A549 (cell line): Measurements from ENCODE around the gene SLC22A23.

Experiments used
- CTCF ChIP-seq: fragments of >200 bp; sonication (Bioruptor Twin); formaldehyde crosslinking; IDR thresholded peaks from 3 replicates; pipeline ENCODE4 v1.5.1; 2016
- EP300 ChIP-seq, 2 experiments: fragments of >200 bp; sonication (Bioruptor Twin); formaldehyde crosslinking; IDR thresholded peaks; 2 replicates in 1 of 2; 3 replicates in 1 of 2; pipeline ENCODE4 v1.6.1; 2016 to 2017
- HDAC2 ChIP-seq: fragments of 200-600 bp; sonication (generic); IDR thresholded peaks from 2 replicates; pipeline ENCODE4 v1.6.1; 2016
- JUN ChIP-seq, 2 experiments: fragments of >200 bp; sonication (Bioruptor Twin); formaldehyde crosslinking; IDR thresholded peaks; 2 replicates in 1 of 2; 3 replicates in 1 of 2; pipeline ENCODE4 v1.6.1; 2016 to 2017
- MAX ChIP-seq: IDR thresholded peaks from 2 replicates; pipeline ENCODE4 v1.6.1; 2012
- POLR2A ChIP-seq: IDR thresholded peaks from 2 replicates; pipeline ENCODE4 v1.6.1; 2012; ENCODE audit warnings: mild to moderate bottlenecking, low read length
- ZNF302 ChIP-seq: fragments of 250-450 bp; sonication (Bioruptor Pico); IDR thresholded peaks from 2 replicates; pipeline ENCODE4 v1.9.0; 2021; ENCODE audit warnings: inconsistent platforms, mild to moderate bottlenecking, moderate library complexity

- TF ChIP-seq POLR2A = no peak
- no peak for TF ChIP-seq CTCF
- TF ChIP-seq JUN (IDR thresholded peaks at IDR 0.05) = no peak
- no peak for TF ChIP-seq ZNF302 (CRISPR knock-in tag)
- no peak for TF ChIP-seq MAX
- TF ChIP-seq EP300 (IDR thresholded peaks at IDR 0.05) = no peak
- no peak for TF ChIP-seq HDAC2
Observed at GRCh38 chr6:3428700-3429099, 28.1 kb downstream of the SLC22A23 start.
